PC-9 (cell line): ENCODE measurements around the gene OTUD7B. TPM values are rescaled to one million over a fixed set of nuclear protein-coding genes. Genes with fewer than 3 reads are reported as not detected.

ENCODE experiments used
- BruUV-seq: library from RNA; stranded (reverse); fragments of 400-500 nt; replicated peaks from 2 replicates; lab custom pipeline; 2021; lab: Mats Ljungman, UMichigan
- CTCF ChIA-PET: fragments of 300-600 bp; sonication (Branson Sonifier 250); formaldehyde crosslinking; loops from one replicate; lab custom pipeline; 2022; ENCODE audit warnings: antibody characterized with exemption; lab: Charles Lee
- POLR2A ChIA-PET: fragments of 300-600 bp; sonication (Branson Sonifier 250); formaldehyde crosslinking; loops from one replicate; lab custom pipeline; 2022; ENCODE audit warnings: antibody characterized with exemption; ENCODE audit not compliant: unreplicated experiment; lab: Charles Lee
- DNase-seq, 2 experiments: peaks; one replicate each; pipeline versions ENCODE4 v3.0.0 to v3.0.0-alpha.2; 2015 to 2022; ENCODE audit warnings: mixed read lengths in 1 of 2
- H2AFZ ChIP-seq: fragments of 200-600 bp; sonication (generic); 2 replicates; pipeline ENCODE4 v1.8.1; 2017; ENCODE audit warnings: antibody characterized with exemption
- H3F3A ChIP-seq: fragments of 200-600 bp; sonication (generic); 2 replicates; pipeline ENCODE4 v1.8.1; 2017; ENCODE audit warnings: antibody characterized with exemption, mild to moderate bottlenecking, low read depth; ENCODE audit not compliant: insufficient read depth
- H3K27ac ChIP-seq: fragments of 200-600 bp; sonication (generic); 2 replicates; pipeline ENCODE4 v1.6.1; 2016; ENCODE audit warnings: mixed run types
- H3K27me3 ChIP-seq: fragments of 200-600 bp; sonication (generic); 2 replicates; pipeline ENCODE4 v1.6.1; 2016; ENCODE audit warnings: low read depth, mixed run types; ENCODE audit not compliant: insufficient read depth
- H3K36me3 ChIP-seq: fragments of 200-600 bp; sonication (generic); 2 replicates; pipeline ENCODE4 v1.6.1; 2016; ENCODE audit warnings: low read depth, mixed run types
- H3K4me1 ChIP-seq: fragments of 200-600 bp; sonication (generic); replicated peaks from 2 replicates; pipeline ENCODE4 v1.6.1; 2016; ENCODE audit warnings: mixed run types; ENCODE audit not compliant: insufficient read depth
- H3K4me2 ChIP-seq: fragments of 200-600 bp; sonication (generic); 2 replicates; pipeline ENCODE4 v1.6.1; 2017; ENCODE audit warnings: mixed run types
- H3K4me3 ChIP-seq: fragments of 200-600 bp; sonication (generic); 2 replicates; pipeline ENCODE4 v1.6.1; 2016; ENCODE audit warnings: mixed run types
- H3K79me2 ChIP-seq: fragments of 200-600 bp; sonication (generic); 2 replicates; pipeline ENCODE4 v1.6.1; 2017; ENCODE audit warnings: low read depth, mixed run types
- H3K9me2 ChIP-seq: fragments of 200-600 bp; sonication (generic); 2 replicates; pipeline ENCODE4 v1.8.1; 2017; ENCODE audit warnings: mild to moderate bottlenecking; ENCODE audit not compliant: insufficient read depth
- H3K9me3 ChIP-seq: fragments of 200-600 bp; sonication (generic); 2 replicates; pipeline ENCODE4 v1.8.1; 2016; ENCODE audit warnings: low read depth; ENCODE audit not compliant: insufficient read depth
- H4K20me1 ChIP-seq: fragments of 200-600 bp; sonication (generic); 2 replicates; pipeline ENCODE4 v1.8.1; 2017; ENCODE audit not compliant: insufficient read depth
- EZH2 ChIP-seq: fragments of 200-600 bp; sonication (generic); IDR thresholded peaks from 2 replicates; pipeline ENCODE4 v1.8.0; 2017; ENCODE audit warnings: antibody characterized with exemption, low read depth
- intact Hi-C: fragments of 100-400 bp; cut with micrococcal nuclease; formaldehyde crosslinking; loops from one replicate; pipeline ENCODE4 v1.10.0; 2022; ENCODE audit not compliant: unreplicated experiment
- total RNA-seq: library from RNA; stranded (reverse); gene quantifications from 2 replicates; pipeline ENCODE4 v1.2.3, GENCODE V29; 2021
- TF ChIP-seq, protein P1 (sequence below): fragments of 200-600 bp; sonication (generic); conservative IDR thresholded peaks from 2 replicates; pipeline ENCODE4 v1.6.1; 2017; ENCODE audit warnings: mixed run types, antibody characterized with exemption, mild to moderate bottlenecking, moderate library complexity

The OTUD7B gene
- total RNA-seq, 1 experiment from 2014 or later = 30.2 TPM

DNA sequence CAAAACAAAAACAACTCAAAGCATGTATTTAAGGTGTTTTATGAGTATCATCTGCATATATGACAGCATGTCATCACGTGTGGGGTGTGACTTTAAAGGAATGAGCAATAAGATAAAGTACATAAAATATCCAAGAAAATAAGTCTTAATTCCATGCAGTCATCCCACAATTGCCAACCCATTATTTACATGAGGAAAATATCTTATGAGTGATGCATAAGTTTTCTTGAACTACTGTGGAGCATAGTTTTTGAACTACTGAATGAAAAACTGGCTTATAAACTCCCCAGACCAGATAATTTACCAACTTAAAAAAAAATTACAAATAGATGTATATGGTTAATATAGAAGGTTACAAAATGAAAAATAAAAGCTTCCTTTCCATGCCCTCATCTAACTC is 44.1 kb downstream of the OTUD7B start:
- ChIA-PET POLR2A (no interaction called here), CTCF (no interaction called here)
- H3K4me1 ChIP-seq = peaks cover 7% of the 10 kb centered on the region
- no peaks in the 10 kb centered on the region for H3K27me3 ChIP-seq
- no peaks in the 10 kb centered on the region for H3K9me3 ChIP-seq
- TF ChIP-seq, protein P1, sequence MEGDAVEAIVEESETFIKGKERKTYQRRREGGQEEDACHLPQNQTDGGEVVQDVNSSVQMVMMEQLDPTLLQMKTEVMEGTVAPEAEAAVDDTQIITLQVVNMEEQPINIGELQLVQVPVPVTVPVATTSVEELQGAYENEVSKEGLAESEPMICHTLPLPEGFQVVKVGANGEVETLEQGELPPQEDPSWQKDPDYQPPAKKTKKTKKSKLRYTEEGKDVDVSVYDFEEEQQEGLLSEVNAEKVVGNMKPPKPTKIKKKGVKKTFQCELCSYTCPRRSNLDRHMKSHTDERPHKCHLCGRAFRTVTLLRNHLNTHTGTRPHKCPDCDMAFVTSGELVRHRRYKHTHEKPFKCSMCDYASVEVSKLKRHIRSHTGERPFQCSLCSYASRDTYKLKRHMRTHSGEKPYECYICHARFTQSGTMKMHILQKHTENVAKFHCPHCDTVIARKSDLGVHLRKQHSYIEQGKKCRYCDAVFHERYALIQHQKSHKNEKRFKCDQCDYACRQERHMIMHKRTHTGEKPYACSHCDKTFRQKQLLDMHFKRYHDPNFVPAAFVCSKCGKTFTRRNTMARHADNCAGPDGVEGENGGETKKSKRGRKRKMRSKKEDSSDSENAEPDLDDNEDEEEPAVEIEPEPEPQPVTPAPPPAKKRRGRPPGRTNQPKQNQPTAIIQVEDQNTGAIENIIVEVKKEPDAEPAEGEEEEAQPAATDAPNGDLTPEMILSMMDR = no peak
- TF ChIP-seq EZH2 = no peak
- no peaks in the 10 kb centered on the region for H3K9me2 ChIP-seq
- H3K36me3 ChIP-seq = peaks cover 24% of the 10 kb centered on the region
- no peak for DNase-seq
- peaks cover 29% of the 10 kb centered on the region for H3F3A ChIP-seq
- H4K20me1 ChIP-seq = no peaks in the 10 kb centered on the region; the same call in 1 of the 2 replicates
- no peak overlapping the region for H3K27ac ChIP-seq
- no peak overlapping the region for H3K4me3 ChIP-seq
- no peak overlapping the region for H3K4me2 ChIP-seq
- no peak overlapping the region for H2AFZ ChIP-seq
- BruUV-seq = no TSS peak
- H3K79me2 ChIP-seq = no peaks in the 10 kb centered on the region
- intact Hi-C loops = no loop called here

DNA sequence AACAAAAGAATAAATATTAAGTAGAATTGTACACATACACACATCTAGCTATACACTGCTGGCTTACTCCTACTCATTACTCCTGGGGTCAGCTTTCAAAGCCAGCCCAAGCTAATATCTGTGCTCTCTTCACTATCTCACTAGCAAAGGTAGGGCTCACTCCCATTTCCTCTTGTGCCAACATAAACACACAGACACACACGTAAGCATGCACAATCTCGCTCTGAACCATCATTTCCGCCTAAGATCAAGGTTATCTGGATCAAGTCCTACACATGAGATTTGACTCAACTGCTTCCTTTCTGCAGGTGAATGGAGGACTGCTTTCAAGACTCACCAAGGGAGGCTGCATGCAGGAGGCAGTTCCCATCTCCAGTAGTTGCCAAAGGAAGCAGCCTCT is 45.1 kb downstream of the OTUD7B start:
- no peak for DNase-seq
- Histone ChIP-seq H2AFZ (no peak overlapping the region), H3K36me3 (peaks cover 24% of the 10 kb centered on the region), H3K4me1 (peaks cover 7% of the 10 kb centered on the region), H3K9me3 (no peaks in the 10 kb centered on the region), H3K4me2 (no peak overlapping the region), H4K20me1 (no peaks in the 10 kb centered on the region), H3F3A (peaks cover 24% of the 10 kb centered on the region), H3K79me2 (no peaks in the 10 kb centered on the region), H3K4me3 (no peak overlapping the region), H3K27me3 (no peaks in the 10 kb centered on the region), H3K27ac (no peak overlapping the region), H3K9me2 (no peaks in the 10 kb centered on the region)
- ChIA-PET CTCF (interaction anchor here (0.6 kb wide), 1 partner anchor 85 kb away, joined by 4 read pairs; no protein-coding TSS in a partner anchor), POLR2A (no interaction called here)
- intact Hi-C loops = no loop called here
- TF ChIP-seq, protein P1 = no peak
- BruUV-seq = no TSS peak

DNA sequence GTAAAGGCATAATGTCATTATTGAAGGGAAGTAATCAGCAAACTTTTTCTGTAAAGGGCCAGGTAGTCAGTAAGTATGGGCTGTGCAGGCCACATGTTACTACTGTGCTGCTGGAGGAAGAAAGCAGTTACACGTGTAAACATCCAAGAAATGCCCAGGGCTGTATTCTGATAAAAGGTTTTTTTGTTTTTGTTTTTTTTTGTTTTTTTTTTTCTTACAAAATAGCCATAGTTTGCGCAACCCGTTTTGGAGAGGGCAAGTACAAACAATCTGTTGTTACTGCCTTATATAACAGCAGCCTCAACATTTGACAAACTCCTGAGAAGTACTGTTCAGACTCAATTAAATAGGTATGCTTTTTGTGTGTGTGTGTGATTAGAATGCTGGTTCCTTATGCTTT is 47.2 kb downstream of the OTUD7B start:
- Histone ChIP-seq H3K36me3 (peaks cover 17% of the 10 kb centered on the region), H3F3A (peaks cover 24% of the 10 kb centered on the region), H4K20me1 (no peaks in the 10 kb centered on the region), H2AFZ (no peak overlapping the region), H3K27me3 (no peaks in the 10 kb centered on the region), H3K9me3 (no peaks in the 10 kb centered on the region), H3K4me2 (no peak overlapping the region), H3K4me1 (peaks cover 7% of the 10 kb centered on the region), H3K79me2 (no peaks in the 10 kb centered on the region), H3K27ac (peak overlapping the region; percentile 52; the same call in 1 of the 2 replicates), H3K4me3 (no peak overlapping the region), H3K9me2 (no peaks in the 10 kb centered on the region)
- intact Hi-C loops = loop anchor here (2.0 to 5.0 kb wide), 2 partner anchors 75 to 104 kb away; partner anchors contain the start of gene VPS45
- POLR2A ChIA-PET = no interaction called here
- peak in 1 of 2 experiments; percentile 42 for DNase-seq
- BruUV-seq = no TSS peak
- TF ChIP-seq, protein P1 = no peak
- no peak for TF ChIP-seq EZH2
- CTCF ChIA-PET = no interaction called here
